Measurements from ENCODE around the gene C2CD4C.
"Not testable (repeated sequence)": the region's sequence is repeated elsewhere in the genome, so short reads cannot be mapped to it uniquely, and the experiment has no call there.

Gene C2CD4C

DNA sequence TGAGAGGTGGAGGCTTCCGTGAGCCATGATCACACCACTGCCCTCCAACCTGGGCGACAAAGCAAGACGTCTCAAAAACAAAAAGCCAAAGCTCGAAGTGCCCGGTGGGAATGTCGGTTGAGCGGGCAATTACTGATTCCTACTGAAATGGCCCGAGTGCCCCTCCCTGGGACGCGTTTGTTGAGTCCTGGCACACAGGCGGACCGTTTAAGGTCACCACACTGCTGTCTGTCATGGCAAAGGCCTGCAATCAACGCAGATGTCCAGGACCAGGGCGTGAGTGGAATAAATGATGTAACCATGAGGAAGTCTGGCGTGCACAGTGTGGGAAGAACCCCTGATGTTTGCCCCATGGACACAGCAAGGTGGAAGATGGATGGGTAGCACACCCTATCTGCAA is 19.2 kb upstream of the C2CD4C start:
- H3K4me2 ChIP-seq (ENCODE audit: low read length): no peak overlapping the region
- TF ChIP-seq, protein P1, sequence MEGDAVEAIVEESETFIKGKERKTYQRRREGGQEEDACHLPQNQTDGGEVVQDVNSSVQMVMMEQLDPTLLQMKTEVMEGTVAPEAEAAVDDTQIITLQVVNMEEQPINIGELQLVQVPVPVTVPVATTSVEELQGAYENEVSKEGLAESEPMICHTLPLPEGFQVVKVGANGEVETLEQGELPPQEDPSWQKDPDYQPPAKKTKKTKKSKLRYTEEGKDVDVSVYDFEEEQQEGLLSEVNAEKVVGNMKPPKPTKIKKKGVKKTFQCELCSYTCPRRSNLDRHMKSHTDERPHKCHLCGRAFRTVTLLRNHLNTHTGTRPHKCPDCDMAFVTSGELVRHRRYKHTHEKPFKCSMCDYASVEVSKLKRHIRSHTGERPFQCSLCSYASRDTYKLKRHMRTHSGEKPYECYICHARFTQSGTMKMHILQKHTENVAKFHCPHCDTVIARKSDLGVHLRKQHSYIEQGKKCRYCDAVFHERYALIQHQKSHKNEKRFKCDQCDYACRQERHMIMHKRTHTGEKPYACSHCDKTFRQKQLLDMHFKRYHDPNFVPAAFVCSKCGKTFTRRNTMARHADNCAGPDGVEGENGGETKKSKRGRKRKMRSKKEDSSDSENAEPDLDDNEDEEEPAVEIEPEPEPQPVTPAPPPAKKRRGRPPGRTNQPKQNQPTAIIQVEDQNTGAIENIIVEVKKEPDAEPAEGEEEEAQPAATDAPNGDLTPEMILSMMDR (IDR thresholded peaks at IDR 0.05; ENCODE audit: low read depth, low read length, poor library complexity, severe bottlenecking): no peak
- TF ChIP-seq EZH2phosphoT487 (IDR thresholded peaks at IDR 0.05; ENCODE audit: borderline replicate concordance, low read length): no peak

DNA sequence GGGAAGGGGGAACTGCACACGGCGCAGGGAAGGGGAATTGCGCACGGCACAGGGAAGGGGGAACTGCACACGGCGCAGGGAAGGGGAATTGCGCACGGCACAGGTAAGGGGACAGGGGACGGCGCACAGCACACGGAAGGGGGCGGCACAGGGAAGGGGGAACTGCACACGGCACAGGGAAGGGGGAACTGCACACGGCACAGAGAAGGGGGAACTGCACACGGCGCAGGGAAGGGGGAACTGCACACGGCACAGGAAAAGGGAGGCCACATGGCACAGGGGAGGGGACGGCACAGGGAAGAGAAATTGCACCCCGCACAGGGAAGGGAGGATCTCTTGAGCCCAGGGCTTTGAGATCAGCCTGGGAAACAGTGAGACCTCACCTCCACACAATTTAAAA is 18.7 kb upstream of the C2CD4C start:
- not testable (repeated sequence) for H3K27me3 ChIP-seq (ENCODE audit: control insufficient read depth, low read length); H3K4me2 ChIP-seq (ENCODE audit: low read length); H3K27ac ChIP-seq (ENCODE audit: low read depth, low read length); H3K4me1 ChIP-seq (ENCODE audit: control insufficient read depth, low read length); H3K79me2 ChIP-seq (ENCODE audit: control insufficient read depth, low read length); H3F3A ChIP-seq (ENCODE audit: control insufficient read depth, insufficient read depth); H3K9me2 ChIP-seq (replicated peaks; ENCODE audit: control insufficient read depth, low read length); H3K36me3 ChIP-seq (ENCODE audit: control insufficient read depth, low read length); H4K20me1 ChIP-seq (ENCODE audit: control insufficient read depth, insufficient read depth, low read depth, low read length); H3K4me3 ChIP-seq (ENCODE audit: low read length)
- H3K9me3 ChIP-seq (ENCODE audit: control insufficient read depth, insufficient read depth, low read length): peaks cover 15% of the 10 kb centered on the region; the same call in 1 of the 2 replicates

More for the DNA sequence above, 19.2 kb upstream of the C2CD4C start:
- Histone ChIP-seq H3K36me3 (ENCODE audit: control insufficient read depth, low read length) (no peaks in the 10 kb centered on the region), H3K27ac (ENCODE audit: low read depth, low read length) (no peak overlapping the region), H3F3A (ENCODE audit: control insufficient read depth, insufficient read depth) (no peaks in the 10 kb centered on the region), H3K4me3 (ENCODE audit: low read length) (no peak overlapping the region), H4K20me1 (ENCODE audit: control insufficient read depth, insufficient read depth, low read depth, low read length) (no peaks in the 10 kb centered on the region), H3K9me2 (replicated peaks; ENCODE audit: control insufficient read depth, low read length) (no peaks in the 10 kb centered on the region), H3K27me3 (ENCODE audit: control insufficient read depth, low read length) (no peaks in the 10 kb centered on the region), H3K4me1 (ENCODE audit: control insufficient read depth, low read length) (no peaks in the 10 kb centered on the region), H3K79me2 (ENCODE audit: control insufficient read depth, low read length) (no peaks in the 10 kb centered on the region), H3K9me3 (ENCODE audit: control insufficient read depth, insufficient read depth, low read length) (peaks cover 15% of the 10 kb centered on the region; the same call in 1 of the 2 replicates)

DNA sequence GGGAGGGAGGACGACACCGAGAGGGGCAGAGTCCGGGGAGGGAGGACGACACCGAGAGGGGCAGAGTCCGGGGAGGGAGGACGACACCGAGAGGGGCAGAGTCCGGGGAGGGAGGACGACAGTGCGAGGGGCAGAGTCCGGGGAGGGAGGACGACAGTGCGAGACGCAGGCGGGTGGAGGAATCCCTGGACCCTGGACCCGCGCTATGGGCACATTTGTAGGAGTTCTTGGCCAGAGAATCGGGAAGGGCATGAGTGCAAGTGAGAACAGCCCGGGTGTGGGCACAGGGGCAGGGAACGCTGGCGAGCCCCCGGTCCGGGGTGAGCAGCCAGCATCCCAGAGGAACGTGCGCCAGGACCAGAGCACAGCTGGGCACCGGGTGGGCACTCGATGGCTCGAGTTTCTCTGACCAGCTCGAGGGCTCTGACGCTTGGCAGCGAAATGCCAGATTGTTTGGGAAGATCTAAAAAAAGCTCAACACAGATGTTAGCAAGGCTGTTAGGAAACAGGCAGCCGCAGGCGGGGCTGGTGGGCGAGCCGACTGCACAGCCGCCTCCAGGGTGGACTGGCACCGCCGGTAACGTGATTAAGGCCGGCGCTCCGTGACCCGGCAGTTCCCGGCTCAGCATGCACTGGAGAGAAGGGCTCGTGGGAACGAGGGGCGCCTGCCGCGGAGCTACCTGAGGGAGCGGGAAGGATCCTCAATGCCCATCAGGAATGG is 17.9 kb upstream of the C2CD4C start:
- peaks cover 15% of the 10 kb centered on the region; the same call in 1 of the 2 replicates for H3K9me3 ChIP-seq (ENCODE audit: control insufficient read depth, insufficient read depth, low read length)
- H3K9me2 ChIP-seq (replicated peaks; ENCODE audit: control insufficient read depth, low read length): no peaks in the 10 kb centered on the region
- H3K27ac ChIP-seq (ENCODE audit: low read depth, low read length): no peak overlapping the region
- TF ChIP-seq EZH2phosphoT487 (IDR thresholded peaks at IDR 0.05; ENCODE audit: borderline replicate concordance, low read length): no peak
- TF ChIP-seq, protein P1 (IDR thresholded peaks at IDR 0.05; ENCODE audit: low read depth, low read length, poor library complexity, severe bottlenecking): no peak
- no peaks in the 10 kb centered on the region for H3K36me3 ChIP-seq (ENCODE audit: control insufficient read depth, low read length)
- no peaks in the 10 kb centered on the region for H3F3A ChIP-seq (ENCODE audit: control insufficient read depth, insufficient read depth)
- no peaks in the 10 kb centered on the region for H3K4me1 ChIP-seq (ENCODE audit: control insufficient read depth, low read length)
- H3K79me2 ChIP-seq (ENCODE audit: control insufficient read depth, low read length): no peaks in the 10 kb centered on the region
- H3K4me2 ChIP-seq (ENCODE audit: low read length): no peak overlapping the region
- no peaks in the 10 kb centered on the region for H3K27me3 ChIP-seq (ENCODE audit: control insufficient read depth, low read length)
- H3K4me3 ChIP-seq (ENCODE audit: low read length): no peak overlapping the region
- H4K20me1 ChIP-seq (ENCODE audit: control insufficient read depth, insufficient read depth, low read depth, low read length): no peaks in the 10 kb centered on the region

DNA sequence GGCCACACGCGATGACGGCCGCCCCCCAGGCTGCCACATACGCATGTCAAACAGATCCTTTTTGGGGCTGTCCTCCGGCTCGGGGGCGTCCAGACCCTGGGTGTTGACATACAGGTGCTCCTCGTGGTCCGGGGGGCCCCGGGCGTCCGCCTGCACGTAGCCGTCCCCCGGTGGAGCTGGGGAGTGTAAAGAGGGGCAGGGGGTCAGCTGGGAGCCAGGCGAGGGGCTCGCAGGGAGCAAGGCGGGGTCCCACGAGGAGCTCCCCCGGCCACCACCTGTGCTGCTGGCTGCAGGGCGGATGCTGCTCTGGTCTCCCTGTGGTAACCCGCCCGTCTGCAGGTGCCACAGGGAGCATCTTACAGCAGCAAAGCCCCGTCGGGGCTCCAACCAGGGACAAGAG is 16.1 kb upstream of the C2CD4C start:
- H3K36me3 ChIP-seq (ENCODE audit: control insufficient read depth, low read length): no peaks in the 10 kb centered on the region
- H3K9me2 ChIP-seq (replicated peaks; ENCODE audit: control insufficient read depth, low read length): no peaks in the 10 kb centered on the region
- H3K79me2 ChIP-seq (ENCODE audit: control insufficient read depth, low read length): no peaks in the 10 kb centered on the region
- H3F3A ChIP-seq (ENCODE audit: control insufficient read depth, insufficient read depth): no peaks in the 10 kb centered on the region
- H3K9me3 ChIP-seq (ENCODE audit: control insufficient read depth, insufficient read depth, low read length): peaks cover 15% of the 10 kb centered on the region; the same call in 1 of the 2 replicates
- no peak overlapping the region for H3K4me3 ChIP-seq (ENCODE audit: low read length)
- H4K20me1 ChIP-seq (ENCODE audit: control insufficient read depth, insufficient read depth, low read depth, low read length): no peaks in the 10 kb centered on the region
- H3K4me1 ChIP-seq (ENCODE audit: control insufficient read depth, low read length): no peaks in the 10 kb centered on the region
- no peak overlapping the region for H3K27ac ChIP-seq (ENCODE audit: low read depth, low read length)
- no peak overlapping the region for H3K4me2 ChIP-seq (ENCODE audit: low read length)
- TF ChIP-seq, protein P1 (IDR thresholded peaks at IDR 0.05; ENCODE audit: low read depth, low read length, poor library complexity, severe bottlenecking): no peak
- no peak for TF ChIP-seq EZH2phosphoT487 (IDR thresholded peaks at IDR 0.05; ENCODE audit: borderline replicate concordance, low read length)
- no peaks in the 10 kb centered on the region for H3K27me3 ChIP-seq (ENCODE audit: control insufficient read depth, low read length)
